ENCODE results near the gene DCDC2C.

GRCh38 chr2:3672861-3673678 lies 30.3 kb upstream of the DCDC2C start:
- TF ChIP-seq CTCF (IDR thresholded peaks at IDR 0.05) (no peak), POLR2AphosphoS5 (IDR thresholded peaks at IDR 0.05; ENCODE audit: low read depth, low read length) (no peak), FOXM1 (IDR thresholded peaks at IDR 0.05; ENCODE audit: low read depth) (no peak), ELF1 (IDR thresholded peaks at IDR 0.05) (no peak), EP300 (IDR thresholded peaks at IDR 0.05; ENCODE audit: borderline replicate concordance in 1 of 2, low read depth in 1 of 2, low read length in 1 of 2) (no peak), REST (IDR thresholded peaks at IDR 0.05; ENCODE audit: low read depth, low read length) (no peak), USF2 (IDR thresholded peaks at IDR 0.05; ENCODE audit: borderline replicate concordance, low read depth, low read length) (no peak)
